Stimulated activated CD4-positive, alpha-beta T cell treated with anti-CD3 and anti-CD28 coated beads, Interleukin-15, amount 100 ng/mL, for 24 hours (primary cell): ENCODE data around the gene TRAK1.

ENCODE experiments used
- DNase-seq: peaks from one replicate; pipeline ENCODE4 v3.0.0-alpha.2; 2020

Gene TRAK1

GRCh38 chr3:42182555-42182954 is 91.4 kb downstream of the TRAK1 start:
- DNase-seq, result no peak

DNA sequence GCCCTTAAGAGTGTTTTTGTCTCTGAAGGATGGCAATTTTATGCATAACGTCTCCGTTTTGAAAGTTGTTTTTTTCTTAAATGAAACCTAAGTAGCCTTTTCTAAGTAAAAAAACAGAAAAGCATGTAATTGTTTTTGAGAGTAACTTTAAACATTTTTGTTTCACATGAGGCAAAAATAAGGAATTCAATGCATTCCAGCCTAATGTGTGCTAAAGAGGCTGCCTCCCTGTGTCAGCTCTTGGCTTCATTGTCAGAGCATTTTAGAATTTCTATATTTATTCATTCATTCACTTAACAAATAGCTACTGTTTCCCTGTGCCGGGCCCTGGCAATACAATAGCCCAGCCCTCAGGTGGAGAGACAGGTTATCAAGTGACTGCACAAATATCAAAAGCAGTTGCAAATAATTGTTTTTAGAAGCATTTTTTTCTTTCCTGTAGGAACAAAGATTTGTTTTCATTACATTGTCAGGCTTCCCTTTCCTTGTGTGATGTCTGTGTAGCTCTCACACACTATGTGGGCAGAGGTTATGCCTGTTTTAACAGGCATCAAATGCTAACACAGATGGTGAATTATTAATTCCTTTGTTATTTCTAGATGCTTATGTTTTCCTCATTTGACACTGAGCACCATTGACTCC is 93.0 kb downstream of the TRAK1 start:
- DNase-seq, result no peak

DNA sequence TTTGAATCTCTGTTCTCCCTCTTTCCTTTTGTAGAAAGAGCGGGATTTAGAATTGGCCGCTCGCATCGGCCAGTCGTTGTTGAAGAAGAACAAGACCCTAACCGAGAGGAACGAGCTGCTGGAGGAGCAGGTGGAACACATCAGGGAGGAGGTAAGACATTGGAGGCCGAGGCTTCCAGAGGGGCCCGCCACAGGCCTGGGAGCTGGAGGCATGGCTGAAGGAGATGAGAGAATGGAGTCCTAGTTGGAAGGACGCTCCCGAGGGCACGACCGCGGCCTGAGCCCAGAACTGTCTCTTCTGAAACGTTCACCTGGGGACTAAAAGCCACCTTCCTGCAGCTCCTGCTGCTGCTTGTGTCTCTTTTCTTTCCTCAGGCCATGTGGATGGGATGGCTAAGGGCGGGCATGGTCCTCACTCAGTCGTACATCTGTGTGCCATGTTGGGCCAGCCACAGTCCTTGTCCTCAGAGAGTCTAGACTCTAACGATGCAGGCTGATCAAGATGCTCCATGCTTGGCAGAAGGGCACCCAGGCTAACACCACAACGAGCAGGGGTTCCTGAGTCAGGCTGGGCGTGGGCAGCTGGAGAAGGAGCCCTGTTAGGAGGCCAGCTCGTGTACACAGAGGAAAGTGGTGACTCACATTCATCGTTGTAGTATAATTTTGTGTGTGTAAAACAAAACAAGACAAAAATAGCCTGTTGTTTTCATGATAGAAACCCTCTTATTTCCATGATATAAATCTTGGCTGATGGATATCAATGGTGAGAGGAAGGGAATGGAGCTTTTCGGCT is 93.7 kb downstream of the TRAK1 start:
- no peak for DNase-seq

- DNase-seq, result no peak
Observed at GRCh38 chr3:42187936-42188335, 96.8 kb downstream of the TRAK1 start.

GRCh38 chr3:42188376-42188775 is 97.2 kb downstream of the TRAK1 start:
- no peak for DNase-seq

- no peak for DNase-seq
Observed at GRCh38 chr3:42189001-42189460, 97.9 kb downstream of the TRAK1 start.

GRCh38 chr3:42189736-42190135 is 98.6 kb downstream of the TRAK1 start:
- DNase-seq, result no peak

DNA sequence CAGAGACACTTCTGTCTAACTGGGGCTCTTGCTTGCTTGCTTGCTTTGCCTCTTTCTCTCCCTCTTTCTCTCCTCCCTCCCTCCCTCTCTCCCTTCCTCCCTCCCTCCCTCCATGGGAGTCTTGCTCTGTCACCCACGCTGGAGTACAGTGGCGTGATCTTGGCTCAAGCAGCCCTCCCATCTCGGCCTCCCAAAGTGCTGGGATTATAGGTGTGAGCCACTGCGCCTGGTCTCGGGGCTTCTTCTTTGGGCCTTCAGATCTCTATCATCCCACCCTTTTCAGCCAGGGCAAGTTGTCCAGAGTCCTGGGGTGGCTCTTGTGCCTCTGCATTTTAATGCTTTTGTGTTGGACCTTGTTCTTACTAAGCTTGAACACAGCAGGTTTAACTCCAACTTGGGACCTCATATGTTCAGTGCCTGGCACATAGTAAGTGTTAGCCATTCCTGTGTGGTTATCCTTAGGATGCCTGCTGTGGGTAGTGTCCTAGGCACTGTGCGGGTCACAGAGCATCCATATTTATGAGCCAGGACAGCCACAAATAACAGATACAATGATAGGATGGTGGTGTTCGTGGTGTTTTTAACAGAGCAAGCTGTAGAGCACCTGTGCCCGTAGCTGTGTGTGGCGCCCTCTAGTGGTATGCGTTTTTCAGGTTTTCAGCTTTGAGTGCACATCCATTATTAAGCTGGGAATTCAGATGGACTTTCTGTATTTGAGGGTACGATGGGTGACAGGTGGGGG is 99.7 kb downstream of the TRAK1 start:
- peak; percentile 78 for DNase-seq

- DNase-seq, result no peak
Observed at GRCh38 chr3:42191443-42191747, 100.2 kb downstream of the TRAK1 start.

- DNase-seq, result no peak
Observed at GRCh38 chr3:42192334-42193200, 101.4 kb downstream of the TRAK1 start.

- DNase-seq, result no peak
Observed at GRCh38 chr3:42194943-42195510, 103.9 kb downstream of the TRAK1 start.

- DNase-seq, result no peak
Observed at GRCh38 chr3:42195879-42196330, 104.7 kb downstream of the TRAK1 start.

- DNase-seq, result no peak
Observed at GRCh38 chr3:42198709-42199108, 107.6 kb downstream of the TRAK1 start.

DNA sequence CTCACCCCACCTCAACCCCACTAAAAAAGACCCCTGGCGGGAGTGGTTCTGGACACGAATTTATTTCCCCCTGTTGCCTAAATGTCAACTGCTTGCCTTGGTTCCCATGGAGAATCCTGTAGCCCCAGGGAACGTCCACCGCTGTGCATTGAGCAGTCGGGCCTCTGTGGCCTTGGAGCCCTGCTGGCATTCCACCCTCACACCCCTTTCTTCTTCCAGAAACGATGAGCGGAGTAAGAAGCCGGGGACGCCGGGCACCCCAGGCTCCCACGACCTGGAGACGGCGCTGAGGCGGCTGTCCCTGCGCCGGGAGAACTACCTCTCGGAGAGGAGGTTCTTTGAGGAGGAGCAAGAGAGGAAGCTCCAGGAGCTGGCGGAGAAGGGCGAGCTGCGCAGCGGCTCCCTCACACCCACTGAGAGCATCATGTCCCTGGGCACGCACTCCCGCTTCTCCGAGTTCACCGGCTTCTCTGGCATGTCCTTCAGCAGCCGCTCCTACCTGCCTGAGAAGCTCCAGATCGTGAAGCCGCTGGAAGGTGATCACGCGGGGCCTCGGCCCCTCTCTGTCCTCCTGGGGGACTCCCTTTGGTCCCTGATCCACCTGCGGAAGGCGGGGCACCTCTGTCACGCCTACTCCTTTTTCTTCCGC is 111.2 kb downstream of the TRAK1 start:
- DNase-seq, result no peak

- DNase-seq, result no peak
Observed at GRCh38 chr3:42204867-42205599, 113.9 kb downstream of the TRAK1 start.

DNA sequence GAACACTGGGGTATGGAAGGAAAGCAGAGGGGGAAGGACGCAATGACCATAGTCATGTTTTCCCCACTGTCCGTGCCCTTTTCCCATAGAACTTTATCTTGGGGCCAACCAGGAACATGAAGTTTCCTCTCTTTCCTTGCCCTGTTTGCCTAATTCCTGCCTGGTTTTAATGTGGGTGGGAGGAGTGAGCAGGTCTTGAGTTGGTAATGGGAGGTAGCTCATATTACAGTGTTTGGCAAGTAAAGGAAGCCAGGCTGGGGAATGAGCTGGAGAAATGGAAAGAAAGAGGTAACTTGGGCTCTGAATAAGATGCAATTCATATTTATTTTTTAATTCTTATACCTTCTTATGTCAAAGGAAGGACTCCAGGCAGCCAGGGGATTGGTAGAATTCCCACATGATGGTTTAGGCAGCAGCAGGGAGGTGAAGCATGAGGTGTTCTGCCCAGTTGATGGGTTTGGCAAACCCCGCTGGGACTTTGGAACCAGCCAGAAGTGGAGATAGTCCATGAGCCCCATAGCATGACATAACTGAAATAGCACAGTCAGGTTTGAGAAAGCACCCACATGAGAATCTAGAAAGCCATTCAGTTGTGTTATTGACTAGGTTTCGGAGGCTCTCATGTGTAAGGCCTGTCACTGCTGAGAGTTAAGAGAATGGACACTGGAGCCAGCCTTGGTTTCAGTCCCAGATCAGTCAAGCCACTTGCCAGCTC is 114.8 kb downstream of the TRAK1 start:
- no peak for DNase-seq

GRCh38 chr3:42209917-42210316 is 118.8 kb downstream of the TRAK1 start:
- no peak for DNase-seq

- DNase-seq, result no peak
Observed at GRCh38 chr3:42210726-42211125, 119.6 kb downstream of the TRAK1 start.

DNA sequence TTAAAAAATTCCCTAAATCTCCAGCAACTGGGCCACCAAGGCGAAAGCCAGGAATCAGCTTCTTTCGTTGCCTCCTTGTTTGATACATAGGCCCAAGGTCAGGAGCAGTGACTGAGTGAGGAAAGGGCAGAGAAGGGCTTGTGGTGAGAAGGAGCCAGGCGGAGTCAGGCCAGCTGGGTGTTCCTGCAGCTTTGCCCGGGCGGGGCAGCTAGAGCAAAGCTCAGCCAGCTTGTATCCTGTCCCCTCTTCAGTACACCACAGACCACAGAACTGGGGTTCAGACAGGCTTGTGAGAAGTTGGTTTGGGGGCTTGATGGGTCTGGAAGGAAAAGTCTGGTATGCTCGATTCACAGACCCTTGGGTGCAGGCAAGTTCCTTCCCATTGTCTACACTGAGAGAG is 122.3 kb downstream of the TRAK1 start:
- peak; percentile 21 for DNase-seq

- no peak for DNase-seq
Observed at GRCh38 chr3:42214064-42214463, 122.9 kb downstream of the TRAK1 start.
